Neuronal stem cell (in vitro differentiated cells): ENCODE results near the gene PKP3.

Experiments
- DNase-seq: peaks from one replicate; pipeline ENCODE4 v3.0.0-alpha.2; 2013; ENCODE audit warnings: low spot score
- H2AFZ ChIP-seq: one replicate; pipeline ENCODE4 v1.6.1; 2013; ENCODE audit warnings: mild to moderate bottlenecking, low read length, inconsistent platforms
- H2AK5ac ChIP-seq: 2 replicates; pipeline ENCODE4 v1.6.1; 2013; ENCODE audit warnings: low read depth, mild to moderate bottlenecking, inconsistent platforms, low read length, moderate library complexity, mixed read lengths
- H2BK120ac ChIP-seq: 2 replicates; pipeline ENCODE4 v1.6.1; 2013; ENCODE audit warnings: low read depth, mild to moderate bottlenecking, inconsistent platforms, low read length, moderate library complexity, mixed read lengths
- H2BK12ac ChIP-seq: one replicate; pipeline ENCODE4 v1.6.1; 2013; ENCODE audit warnings: low read length, inconsistent platforms
- H2BK15ac ChIP-seq: 2 replicates; pipeline ENCODE4 v1.6.1; 2013; ENCODE audit warnings: mild to moderate bottlenecking, low read length, inconsistent platforms, mixed read lengths
- H2BK5ac ChIP-seq: one replicate; pipeline ENCODE4 v1.6.1; 2013; ENCODE audit warnings: inconsistent platforms, mild to moderate bottlenecking, low read length, moderate library complexity
- H3K14ac ChIP-seq: one replicate; pipeline ENCODE4 v1.6.1; 2013; ENCODE audit warnings: low read length, inconsistent platforms
- H3K18ac ChIP-seq: 2 replicates; pipeline ENCODE4 v1.6.1; 2013; ENCODE audit warnings: low read length, inconsistent platforms
- H3K23ac ChIP-seq: 2 replicates; pipeline ENCODE4 v1.6.1; 2013; ENCODE audit warnings: low read depth, mild to moderate bottlenecking, mixed read lengths, low read length, inconsistent platforms; ENCODE audit not compliant: poor library complexity
- H3K27ac ChIP-seq: replicated peaks from 3 replicates; pipeline ENCODE4 v1.5.1; 2013; ENCODE audit warnings: low read length, inconsistent platforms
- H3K27me3 ChIP-seq, 3 experiments: 2 replicates each; pipeline ENCODE4 v1.6.1; 2013; ENCODE audit warnings: low read length in 3 of 3, mild to moderate bottlenecking in 2 of 3, inconsistent platforms in 1 of 3, low read depth in 1 of 3, mixed read lengths in 1 of 3, moderate library complexity in 1 of 3; ENCODE audit not compliant: control insufficient read depth in 3 of 3, insufficient read depth in 3 of 3
- H3K36me3 ChIP-seq, 2 donors: replicated peaks in 1 of 2; 2 replicates each; pipeline ENCODE4 v1.6.1; 2013; ENCODE audit warnings: low read length in 2 of 2; ENCODE audit not compliant: control insufficient read depth in 2 of 2, insufficient read depth in 2 of 2
- H3K4ac ChIP-seq: 2 replicates; pipeline ENCODE4 v1.6.1; 2013; ENCODE audit warnings: inconsistent platforms, mild to moderate bottlenecking, low read length, moderate library complexity
- H3K4me1 ChIP-seq, 2 donors: 1 replicate in 1 of 2; 2 replicates in 1 of 2; pipeline ENCODE4 v1.6.1; 2013; ENCODE audit warnings: low read length in 2 of 2, low read depth in 1 of 2; ENCODE audit not compliant: control insufficient read depth in 2 of 2, insufficient read depth in 1 of 2
- H3K4me2 ChIP-seq: one replicate; pipeline ENCODE4 v1.6.1; 2013; ENCODE audit warnings: mild to moderate bottlenecking, low read length, inconsistent platforms; ENCODE audit not compliant: insufficient read depth, poor library complexity, severe bottlenecking
- H3K4me3 ChIP-seq, 2 donors: 2 replicates each; pipeline ENCODE4 v1.5.1; 2013; ENCODE audit warnings: low read length in 2 of 2, mild to moderate bottlenecking in 2 of 2, inconsistent platforms in 1 of 2, moderate library complexity in 1 of 2
- H3K79me1 ChIP-seq: one replicate; pipeline ENCODE4 v1.6.1; 2013; ENCODE audit warnings: low read depth, mild to moderate bottlenecking, inconsistent platforms, low read length, moderate library complexity
- H3K9ac ChIP-seq: one replicate; pipeline ENCODE4 v1.6.1; 2013; ENCODE audit warnings: mild to moderate bottlenecking, low read depth, low read length, inconsistent platforms; ENCODE audit not compliant: poor library complexity
- H3K9me3 ChIP-seq, 2 donors: replicated peaks in 1 of 2; 2 replicates each; pipeline versions ENCODE3 to v1.6.1; 2013; ENCODE audit warnings: low read length in 2 of 2, mild to moderate bottlenecking in 2 of 2, inconsistent platforms in 1 of 2, low read depth in 1 of 2, mixed read lengths in 1 of 2, moderate library complexity in 1 of 2; ENCODE audit not compliant: control insufficient read depth in 2 of 2, insufficient read depth in 1 of 2
- H4K8ac ChIP-seq: one replicate; pipeline ENCODE4 v1.6.1; 2013; ENCODE audit warnings: low read depth, mild to moderate bottlenecking, inconsistent platforms, low read length, moderate library complexity
- H4K91ac ChIP-seq: one replicate; pipeline ENCODE4 v1.6.1; 2013; ENCODE audit warnings: low read length, low read depth, mild to moderate bottlenecking, inconsistent platforms; ENCODE audit not compliant: poor library complexity
- WGBS, 2 donors: extraction: QIAGEN DNeasy Blood & Tissue Kit; methylation state at CpG; one replicate each; pipeline ENCODE4 v1.1.7; 2013; ENCODE audit warnings: missing lambda C conversion rate in 2 of 2, mixed read lengths in 1 of 2; ENCODE audit not compliant: insufficient read length in 2 of 2, insufficient replicate concordance in 1 of 2; ENCODE audit errors: extremely low coverage in 2 of 2; 5-methylcytosine and 5-hydroxymethylcytosine counted together

The PKP3 gene

DNA sequence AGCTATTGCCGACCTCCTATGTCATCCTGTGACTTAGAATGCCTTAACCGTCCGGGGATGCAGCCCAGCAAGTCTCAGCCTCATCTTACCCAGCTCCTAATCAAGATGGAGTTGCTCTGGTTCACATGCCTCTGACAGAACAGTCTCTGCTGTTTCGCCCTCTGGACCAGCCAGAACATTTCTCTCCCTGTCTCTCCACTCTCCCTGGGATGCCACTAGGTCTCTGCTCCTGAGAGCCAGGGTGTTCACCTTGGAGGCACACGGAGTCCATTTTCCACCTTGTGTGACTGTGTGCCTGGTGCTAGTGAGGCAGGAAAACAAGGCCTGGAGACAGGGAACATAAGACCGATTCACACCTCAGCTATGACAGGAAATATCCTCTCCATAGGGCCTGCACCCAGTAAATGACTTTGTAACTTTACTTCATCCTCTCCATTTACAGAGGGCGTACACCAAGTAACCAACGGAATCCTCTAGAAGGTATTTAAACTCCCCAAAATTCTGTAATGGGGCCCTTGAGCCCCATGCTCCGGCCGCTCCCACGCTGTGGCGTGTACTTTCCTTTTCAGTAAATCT is 41.5 kb upstream of the PKP3 start:
- H2BK120ac ChIP-seq: no peak overlapping the region
- no peak overlapping the region for H3K27ac ChIP-seq
- peaks cover 4% of the 10 kb centered on the region for H3K79me1 ChIP-seq
- no peak overlapping the region for H3K4ac ChIP-seq
- no peak overlapping the region for H4K8ac ChIP-seq
- peaks cover 2 to 13% of the 10 kb centered on the region in 2 donors for H3K9me3 ChIP-seq
- H4K91ac ChIP-seq: no peak overlapping the region
- H2AFZ ChIP-seq: no peak overlapping the region
- no peak overlapping the region for H3K14ac ChIP-seq
- no peak overlapping the region for H2BK15ac ChIP-seq
- no peak for DNase-seq
- H2AK5ac ChIP-seq: peak overlapping the region; percentile 1
- H3K4me1 ChIP-seq: peaks cover 6 to 11% of the 10 kb centered on the region in 2 donors
- H2BK5ac ChIP-seq: no peak overlapping the region
- H3K27me3 ChIP-seq: no peaks in the 10 kb centered on the region
- H3K23ac ChIP-seq: no peak overlapping the region
- no peak overlapping the region for H2BK12ac ChIP-seq
- H3K4me2 ChIP-seq: no peak overlapping the region
- H3K36me3 ChIP-seq: peaks cover 0 to 11% of the 10 kb centered on the region in 2 donors
- WGBS, 2 donors: no CpG with 5 or more reads among the region's 12 CpGs
- no peak overlapping the region for H3K4me3 ChIP-seq
- H3K18ac ChIP-seq: no peak overlapping the region
- H3K9ac ChIP-seq: no peak overlapping the region

DNA sequence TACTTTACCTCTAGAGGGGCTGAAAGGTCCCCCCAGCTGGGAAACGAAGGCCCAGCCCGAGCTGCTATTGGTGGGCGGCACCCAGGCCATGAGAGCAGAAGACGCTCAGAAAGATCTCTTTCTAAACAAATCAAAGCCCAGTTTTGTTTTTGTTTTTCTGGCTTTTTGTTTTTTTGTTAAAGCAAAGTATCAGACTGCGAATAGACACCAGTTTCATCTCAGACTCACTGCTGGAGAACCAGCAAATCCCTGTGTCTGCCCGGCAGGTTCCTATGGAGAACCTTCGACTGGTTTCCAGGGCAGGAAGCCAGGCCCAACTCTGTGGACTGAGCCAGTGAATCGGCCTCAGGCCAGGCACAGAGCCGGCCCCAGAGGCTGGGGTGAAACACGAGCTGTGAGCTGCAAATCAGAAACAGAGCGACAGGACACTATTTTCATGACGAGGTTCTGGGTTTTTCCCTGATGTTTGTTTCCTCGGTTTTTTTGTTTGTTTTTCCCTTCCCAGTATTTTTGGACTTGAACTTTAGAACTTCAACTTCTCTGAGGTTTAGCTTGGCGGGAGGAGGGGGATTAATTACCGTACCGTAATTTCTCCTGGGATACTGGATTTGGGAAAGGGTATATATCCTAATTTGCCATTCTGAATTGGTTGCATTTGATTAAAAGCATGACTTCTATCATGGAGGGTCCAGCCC is 40.7 kb upstream of the PKP3 start:
- Histone ChIP-seq H2BK12ac (no peak overlapping the region), H3K4me1 (peaks cover 6 to 12% of the 10 kb centered on the region in 2 donors), H3K14ac (no peak overlapping the region), H3K36me3 (peaks cover 0 to 11% of the 10 kb centered on the region in 2 donors), H3K23ac (no peak overlapping the region), H3K18ac (no peak overlapping the region), H2AK5ac (no peak overlapping the region), H2AFZ (peak overlapping the region; percentile 64), H4K8ac (no peak overlapping the region), H3K4me3 (no peak overlapping the region), H2BK5ac (no peak overlapping the region), H3K9me3 (peaks cover 2 to 16% of the 10 kb centered on the region in 2 donors), H3K9ac (no peak overlapping the region), H2BK120ac (no peak overlapping the region), H3K4ac (no peak overlapping the region), H3K27me3 (no peaks in the 10 kb centered on the region), H4K91ac (no peak overlapping the region), H3K79me1 (peaks cover 4% of the 10 kb centered on the region), H2BK15ac (peak overlapping the region; percentile 79), H3K27ac (no peak overlapping the region), H3K4me2 (no peak overlapping the region)
- no CpG with 5 or more reads among the region's 16 CpGs for WGBS, 2 donors
- DNase-seq: no peak

- peak overlapping the region; percentile 97 for H3K27ac ChIP-seq
- peak overlapping the region; percentile 58 for H3K4me2 ChIP-seq
- H2BK5ac ChIP-seq: peak overlapping the region; percentile 97
- H3K9ac ChIP-seq: peak overlapping the region; percentile 92
- peak overlapping the region; percentile 73 for H4K91ac ChIP-seq
- H3K4me3 ChIP-seq: peak overlapping the region; percentile 20 to 63
- H2BK15ac ChIP-seq: peak overlapping the region; percentile 98
- peaks cover 0 to 11% of the 10 kb centered on the region in 2 donors for H3K36me3 ChIP-seq
- H2BK120ac ChIP-seq: peak overlapping the region; percentile 97
- DNase-seq: peak; percentile 93
- peaks cover 4% of the 10 kb centered on the region for H3K79me1 ChIP-seq
- H4K8ac ChIP-seq: no peak overlapping the region
- peak overlapping the region; percentile 99 for H3K18ac ChIP-seq
- peaks cover 6 to 12% of the 10 kb centered on the region in 2 donors for H3K4me1 ChIP-seq
- H3K4ac ChIP-seq: peak overlapping the region; percentile 86
- H2AFZ ChIP-seq: peak overlapping the region; percentile 65
- H3K14ac ChIP-seq: peak overlapping the region; percentile 43
- H2BK12ac ChIP-seq: peak overlapping the region; percentile 98
- H3K9me3 ChIP-seq: peaks cover 11 to 23% of the 10 kb centered on the region in 2 donors
- H2AK5ac ChIP-seq: peak overlapping the region; percentile 80
- peak overlapping the region; percentile 82 for H3K23ac ChIP-seq
- no CpG with 5 or more reads among the region's 76 CpGs for WGBS, 2 donors
- H3K27me3 ChIP-seq: no peaks in the 10 kb centered on the region
Measured at GRCh38 chr11:355581-356458, 38.2 kb upstream of the PKP3 start.
